ENCODE results near the gene NUDT1.

Gene NUDT1

GRCh38 chr7:2288503-2288902, 46.5 kb downstream of the NUDT1 start:
- Histone ChIP-seq H3K9me2 (ENCODE audit: low read depth, low read length) (no peaks in the 10 kb centered on the region), H3K9ac (ENCODE audit: low read length) (no peak overlapping the region), H3K4me1 (ENCODE audit: insufficient read depth, low read length, severe bottlenecking) (no peaks in the 10 kb centered on the region), H3K27me3 (ENCODE audit: insufficient read depth, low read length) (no peaks in the 10 kb centered on the region), H3K9me3 (ENCODE audit: low read length) (no peaks in the 10 kb centered on the region), H3K36me3 (ENCODE audit: insufficient read depth, low read length) (no peaks in the 10 kb centered on the region; the same call in 1 of the 2 replicates), H4K20me1 (ENCODE audit: insufficient read depth, low read length) (no peaks in the 10 kb centered on the region), H3K4me3 (ENCODE audit: low read depth, low read length, poor library complexity, severe bottlenecking) (no peak overlapping the region), H3K79me2 (ENCODE audit: insufficient read depth, low read length) (no peaks in the 10 kb centered on the region), H3K4me2 (ENCODE audit: low read length) (no peak overlapping the region), H3F3A (ENCODE audit: insufficient read depth, low read length) (no peaks in the 10 kb centered on the region), H3K27ac (ENCODE audit: low read depth, low read length, poor library complexity, severe bottlenecking) (no peak overlapping the region), H2AFZ (ENCODE audit: low read length) (no peak overlapping the region)
- no peak for TF ChIP-seq EZH2 (IDR thresholded peaks at IDR 0.05; ENCODE audit: borderline replicate concordance, low read length)
- no peak for TF ChIP-seq CTCF (IDR thresholded peaks at IDR 0.05; ENCODE audit: low read length)

- H2AFZ ChIP-seq (ENCODE audit: low read length) = no peak overlapping the region
- no peaks in the 10 kb centered on the region for H3F3A ChIP-seq (ENCODE audit: insufficient read depth, low read length)
- H3K9me2 ChIP-seq (ENCODE audit: low read depth, low read length) = no peaks in the 10 kb centered on the region
- H3K27ac ChIP-seq (ENCODE audit: low read depth, low read length, poor library complexity, severe bottlenecking) = no peak overlapping the region
- H3K4me1 ChIP-seq (ENCODE audit: insufficient read depth, low read length, severe bottlenecking) = no peaks in the 10 kb centered on the region
- H3K9me3 ChIP-seq (ENCODE audit: low read length) = no peaks in the 10 kb centered on the region
- H3K4me2 ChIP-seq (ENCODE audit: low read length) = no peak overlapping the region
- no peak overlapping the region for H3K9ac ChIP-seq (ENCODE audit: low read length)
- no peaks in the 10 kb centered on the region; the same call in 1 of the 2 replicates for H3K36me3 ChIP-seq (ENCODE audit: insufficient read depth, low read length)
- no peak overlapping the region for H3K4me3 ChIP-seq (ENCODE audit: low read depth, low read length, poor library complexity, severe bottlenecking)
- H4K20me1 ChIP-seq (ENCODE audit: insufficient read depth, low read length) = no peaks in the 10 kb centered on the region
- no peak for TF ChIP-seq CTCF (IDR thresholded peaks at IDR 0.05; ENCODE audit: low read length)
- no peak for TF ChIP-seq EZH2 (IDR thresholded peaks at IDR 0.05; ENCODE audit: borderline replicate concordance, low read length)
- no peaks in the 10 kb centered on the region for H3K27me3 ChIP-seq (ENCODE audit: insufficient read depth, low read length)
- H3K79me2 ChIP-seq (ENCODE audit: insufficient read depth, low read length) = no peaks in the 10 kb centered on the region
These were observed 47.1 kb downstream of the NUDT1 start for GRCh38 chr7:2289111-2289586.

GRCh38 chr7:2289621-2290020, 47.6 kb downstream of the NUDT1 start:
- Histone ChIP-seq H3F3A (ENCODE audit: insufficient read depth, low read length) (no peaks in the 10 kb centered on the region), H3K27me3 (ENCODE audit: insufficient read depth, low read length) (no peaks in the 10 kb centered on the region), H3K9ac (ENCODE audit: low read length) (no peak overlapping the region), H2AFZ (ENCODE audit: low read length) (no peak overlapping the region), H3K4me2 (ENCODE audit: low read length) (no peak overlapping the region), H3K36me3 (ENCODE audit: insufficient read depth, low read length) (no peaks in the 10 kb centered on the region; the same call in 1 of the 2 replicates), H3K9me3 (ENCODE audit: low read length) (no peaks in the 10 kb centered on the region), H3K4me1 (ENCODE audit: insufficient read depth, low read length, severe bottlenecking) (no peaks in the 10 kb centered on the region), H3K79me2 (ENCODE audit: insufficient read depth, low read length) (no peaks in the 10 kb centered on the region), H4K20me1 (ENCODE audit: insufficient read depth, low read length) (no peaks in the 10 kb centered on the region), H3K4me3 (ENCODE audit: low read depth, low read length, poor library complexity, severe bottlenecking) (no peak overlapping the region), H3K9me2 (ENCODE audit: low read depth, low read length) (no peaks in the 10 kb centered on the region), H3K27ac (ENCODE audit: low read depth, low read length, poor library complexity, severe bottlenecking) (no peak overlapping the region)
- TF ChIP-seq CTCF (IDR thresholded peaks at IDR 0.05; ENCODE audit: low read length) (no peak), EZH2 (IDR thresholded peaks at IDR 0.05; ENCODE audit: borderline replicate concordance, low read length) (no peak)
